H1 (cell line): ENCODE measurements around the gene SEMA3B. TPM values are rescaled to one million over a fixed set of nuclear protein-coding genes. Genes with fewer than 3 reads are reported as not detected.

Experiments
- ATF2 ChIP-seq: IDR thresholded peaks from 2 replicates; pipeline ENCODE4 v1.6.1; 2012; ENCODE audit warnings: low read length, inconsistent platforms
- CHD2 ChIP-seq: IDR thresholded peaks from 2 replicates; pipeline ENCODE4 v1.6.1; 2012; ENCODE audit warnings: low read length, improper control_type of control experiment
- CHD7 ChIP-seq: fragments of 300-600 bp; sonication (generic); IDR thresholded peaks from 2 replicates; pipeline ENCODE4 v1.7.1; 2012; ENCODE audit warnings: low read length, moderate library complexity, mild to moderate bottlenecking, inconsistent platforms; ENCODE audit not compliant: insufficient replicate concordance
- E2F6 ChIP-seq: IDR thresholded peaks from 2 replicates; pipeline ENCODE4 v1.6.1; 2012; ENCODE audit warnings: inconsistent platforms
- KDM1A ChIP-seq: fragments of 200-600, 300-600 bp; sonication (generic); IDR thresholded peaks from 2 replicates; pipeline ENCODE4 v1.7.1; 2016; ENCODE audit warnings: mild to moderate bottlenecking, low read length, borderline replicate concordance
- SIRT6 ChIP-seq: IDR thresholded peaks from one replicate; pipeline ENCODE4 v1.7.1; 2012; ENCODE audit warnings: low read length, inconsistent platforms
- SIX5 ChIP-seq: IDR thresholded peaks from 2 replicates; pipeline ENCODE4 v1.6.1; 2011; ENCODE audit warnings: mild to moderate bottlenecking, low read depth, low read length
- TAF1 ChIP-seq: IDR thresholded peaks from 2 replicates; pipeline ENCODE4 v1.6.1; 2011; ENCODE audit warnings: mild to moderate bottlenecking, low read depth, low read length
- TAF7 ChIP-seq: optimal IDR thresholded peaks from 2 replicates; pipeline ENCODE3; 2011; ENCODE audit warnings: low read depth, mild to moderate bottlenecking, inconsistent platforms, low read length, moderate library complexity, borderline replicate concordance
- polyA plus RNA-seq, 7 experiments: library from polyadenylated mRNA; depleted of rRNA in 3 of 7; stranded (reverse) in 5 of 7; unstranded in 2 of 7; fragments of >200 nt in 5 of 7; fragments of 200-250 nt in 2 of 7; gene quantifications; 1 replicate in 5 of 7; 2 replicates in 1 of 7; 4 replicates in 1 of 7; pipeline versions ENCODE4 v1.2.1 to v1.2.3, GENCODE V29; 2011 to 2013; ENCODE audit warnings: missing spikeins in 2 of 7, mixed read lengths in 2 of 7
- total RNA-seq: library from RNA; stranded (reverse); fragmentation: NEBNext Ultra II Directional; extraction: Animal tissue kit (Norgen Biotek cat#: 25700); gene quantifications from 2 replicates; pipeline ENCODE4 v1.2.1, GENCODE V29; 2021

Gene SEMA3B
- total and polyA plus RNA-seq, 2 of the 8 experiments (the other 6 are each of a cell fraction or from before 2014, with no cell fraction given) = 3.0 to 4.7 TPM

GRCh38 chr3:50289130-50289529 lies 20.2 kb downstream of the SEMA3B start (continued):
- TF ChIP-seq ATF2 (no peak), TAF1 (no peak), SIRT6 (no peak), CHD2 (no peak), SIX5 (no peak), E2F6 (no peak), TAF7 (no peak), KDM1A (no peak), CHD7 (no peak)
